CD4-positive, CD25-positive, alpha-beta regulatory T cell (primary cell): ENCODE measurements around the gene OLFM2. TPM values are rescaled to one million over a fixed set of nuclear protein-coding genes. Genes with fewer than 3 reads are reported as not detected.
A peak's percentile ranks its signal among the peaks of the same experiment; 100 is the strongest.

Experiments used
- ATAC-seq, 2 donors: fragments of 150-1000 bp; cut with Tn5 transposase; one replicate each; pipeline ENCODE4 v1.10.0; 2021; ENCODE audit warnings: low read depth in 2 of 2, moderate number of reproducible peaks in 2 of 2, moderate library complexity in 1 of 2
- DNase-seq, 3 donors: peaks; one replicate each; pipeline versions ENCODE4 v3.0.0 to v3.0.0-alpha.2; 2012 to 2022; ENCODE audit warnings: mixed read lengths in 1 of 3
- H3K27ac ChIP-seq: one replicate; pipeline ENCODE4 v1.7.0; 2013; ENCODE audit warnings: mild to moderate bottlenecking, low read length; ENCODE audit not compliant: insufficient read depth, poor library complexity, severe bottlenecking
- H3K27me3 ChIP-seq: one replicate; pipeline ENCODE4 v1.7.0; 2013; ENCODE audit warnings: low read length; ENCODE audit not compliant: control insufficient read depth, insufficient read depth
- H3K36me3 ChIP-seq: one replicate; pipeline ENCODE4 v1.7.0; 2013; ENCODE audit warnings: mild to moderate bottlenecking, low read length, moderate library complexity; ENCODE audit not compliant: control insufficient read depth, insufficient read depth
- H3K4me1 ChIP-seq: 2 replicates; pipeline ENCODE4 v1.7.0; 2013; ENCODE audit warnings: mild to moderate bottlenecking, low read length; ENCODE audit not compliant: insufficient read depth, control insufficient read depth, poor library complexity, severe bottlenecking
- H3K4me3 ChIP-seq: one replicate; pipeline ENCODE4 v1.7.0; 2013; ENCODE audit warnings: low read depth, mild to moderate bottlenecking, low read length, moderate library complexity
- H3K9me3 ChIP-seq, 2 experiments: 1 replicate in 1 of 2; 2 replicates in 1 of 2; pipeline ENCODE4 v1.7.0; 2013; ENCODE audit warnings: low read length in 2 of 2, mild to moderate bottlenecking in 1 of 2, moderate library complexity in 1 of 2; ENCODE audit not compliant: control insufficient read depth in 2 of 2
- H3K27ac Mint-ChIP-seq, 3 donors: one replicate each; pipeline ENCODE4 v1.8.0; 2020 to 2022; ENCODE audit warnings: mild to moderate bottlenecking in 3 of 3, mixed read lengths in 3 of 3, moderate library complexity in 2 of 3
- H3K27me3 Mint-ChIP-seq: one replicate; pipeline ENCODE4 v1.8.0; 2022; ENCODE audit warnings: mild to moderate bottlenecking, mixed read lengths
- H3K36me3 Mint-ChIP-seq: one replicate; pipeline ENCODE4 v1.8.0; 2020; ENCODE audit warnings: mixed read lengths
- H3K4me1 Mint-ChIP-seq, 4 donors: one replicate each; pipeline ENCODE4 v1.8.0; 2020 to 2022; ENCODE audit warnings: mixed read lengths in 4 of 4, mild to moderate bottlenecking in 1 of 4
- H3K4me3 Mint-ChIP-seq, 4 donors: one replicate each; pipeline ENCODE4 v1.8.0; 2020 to 2022; ENCODE audit warnings: mild to moderate bottlenecking in 4 of 4, mixed read lengths in 4 of 4, moderate library complexity in 3 of 4
- H3K9me3 Mint-ChIP-seq, 7 donors: one replicate each; pipeline ENCODE4 v1.8.0; 2020 to 2022; ENCODE audit warnings: mixed read lengths in 7 of 7, mild to moderate bottlenecking in 3 of 7, moderate library complexity in 2 of 7
- polyA plus RNA-seq, 4 donors: library from polyadenylated mRNA; unstranded; fragments of 300-500 nt; fragmentation: Illumina TruSeq; gene quantifications; one replicate each; pipeline ENCODE4 v1.2.3, GENCODE V29; 2021
- total RNA-seq: library from RNA; stranded (reverse); gene quantifications from one replicate; pipeline ENCODE4 v1.2.3, GENCODE V29; 2022

Gene OLFM2
- total and polyA plus RNA-seq, 5 donors from 2014 or later, result 7.7 to 22.4 (median 14.4) TPM

- H3K27me3 Mint-ChIP-seq, result no peaks in the 10 kb centered on the region
- peaks cover 4% of the 10 kb centered on the region for H3K36me3 ChIP-seq
- H3K27me3 ChIP-seq, result no peaks in the 10 kb centered on the region
- peak overlapping the region; percentile 95 to 100 (median 98) for H3K27ac Mint-ChIP-seq
- H3K9me3 Mint-ChIP-seq, result peaks cover 0 to 2% (median 0%) of the 10 kb centered on the region in 7 donors
- peak overlapping the region; percentile 94 to 99 (median 98) for H3K4me3 Mint-ChIP-seq
- ATAC-seq (no peak), DNase-seq (no peak)
- H3K27ac ChIP-seq, result peak overlapping the region; percentile 71
- H3K9me3 ChIP-seq, result no peaks in the 10 kb centered on the region
- H3K4me1 ChIP-seq, result peaks cover 72% of the 10 kb centered on the region
- H3K4me1 Mint-ChIP-seq, result peaks cover 13 to 86% (median 57%) of the 10 kb centered on the region in 4 donors
- peaks cover 19% of the 10 kb centered on the region for H3K36me3 Mint-ChIP-seq
- peak overlapping the region; percentile 86 for H3K4me3 ChIP-seq
Measured at GRCh38 chr19:9857076-9857721, 79.1 kb downstream of the OLFM2 start.

- Mint-ChIP-seq H3K36me3 (peaks cover 22% of the 10 kb centered on the region), H3K4me1 (peaks cover 13 to 85% (median 55%) of the 10 kb centered on the region in 4 donors), H3K4me3 (peak overlapping the region; percentile 83 to 99 (median 98)), H3K27ac (peak overlapping the region; percentile 95 to 100 (median 98)), H3K27me3 (no peaks in the 10 kb centered on the region), H3K9me3 (peaks cover 0 to 2% (median 0%) of the 10 kb centered on the region in 7 donors)
- Histone ChIP-seq H3K27me3 (no peaks in the 10 kb centered on the region), H3K27ac (peak overlapping the region; percentile 24), H3K9me3 (no peaks in the 10 kb centered on the region), H3K4me3 (peak overlapping the region; percentile 86), H3K4me1 (peaks cover 66% of the 10 kb centered on the region), H3K36me3 (peaks cover 4% of the 10 kb centered on the region)
- DNase-seq (no peak), ATAC-seq (no peak)
Measured at GRCh38 chr19:9856609-9857008, 79.7 kb downstream of the OLFM2 start.

- no peak overlapping the region for H3K27ac ChIP-seq
- DNase-seq (no peak), ATAC-seq (no peak)
- Mint-ChIP-seq H3K36me3 (peaks cover 22% of the 10 kb centered on the region), H3K27me3 (no peaks in the 10 kb centered on the region), H3K4me3 (peak overlapping the region in 1 of 4 donors; percentile 29), H3K4me1 (peaks cover 13 to 68% (median 47%) of the 10 kb centered on the region in 4 donors), H3K9me3 (peaks cover 0 to 2% (median 0%) of the 10 kb centered on the region in 7 donors), H3K27ac (peak overlapping the region in 2 of 3 donors; percentile 67)
- H3K9me3 ChIP-seq, result no peaks in the 10 kb centered on the region
- peaks cover 49% of the 10 kb centered on the region for H3K4me1 ChIP-seq
- no peak overlapping the region for H3K4me3 ChIP-seq
- H3K27me3 ChIP-seq, result no peaks in the 10 kb centered on the region
- peaks cover 4% of the 10 kb centered on the region for H3K36me3 ChIP-seq
Measured at GRCh38 chr19:9854282-9854846, 82.0 kb downstream of the OLFM2 start.

GRCh38 chr19:9850235-9850959 lies 85.9 kb downstream of the OLFM2 start:
- H3K36me3 ChIP-seq, result peaks cover 29% of the 10 kb centered on the region
- no peaks in the 10 kb centered on the region for H3K9me3 ChIP-seq
- Mint-ChIP-seq H3K36me3 (peaks cover 17% of the 10 kb centered on the region), H3K9me3 (peaks cover 0 to 2% (median 0%) of the 10 kb centered on the region in 7 donors), H3K27ac (no peak overlapping the region), H3K27me3 (no peaks in the 10 kb centered on the region), H3K4me1 (peaks cover 0 to 47% (median 28%) of the 10 kb centered on the region in 4 donors), H3K4me3 (no peak overlapping the region)
- H3K4me3 ChIP-seq, result no peak overlapping the region
- no peak overlapping the region for H3K27ac ChIP-seq
- no peaks in the 10 kb centered on the region for H3K27me3 ChIP-seq
- peaks cover 23% of the 10 kb centered on the region for H3K4me1 ChIP-seq
- ATAC-seq (no peak), DNase-seq (no peak)

GRCh38 chr19:9849791-9850190 lies 86.5 kb downstream of the OLFM2 start:
- DNase-seq, result no peak
- Mint-ChIP-seq H3K27me3 (no peaks in the 10 kb centered on the region), H3K27ac (peak overlapping the region in 1 of 3 donors; percentile 38), H3K4me3 (no peak overlapping the region), H3K4me1 (peaks cover 0 to 48% (median 29%) of the 10 kb centered on the region in 4 donors), H3K9me3 (peaks cover 0 to 2% (median 0%) of the 10 kb centered on the region in 7 donors), H3K36me3 (peaks cover 23% of the 10 kb centered on the region)
- no peak overlapping the region for H3K27ac ChIP-seq
- H3K36me3 ChIP-seq, result peaks cover 32% of the 10 kb centered on the region
- no peaks in the 10 kb centered on the region for H3K27me3 ChIP-seq
- no peak overlapping the region for H3K4me3 ChIP-seq
- H3K4me1 ChIP-seq, result peaks cover 20% of the 10 kb centered on the region
- H3K9me3 ChIP-seq, result no peaks in the 10 kb centered on the region
- ATAC-seq, result no peak

GRCh38 chr19:9848762-9849161 lies 87.6 kb downstream of the OLFM2 start:
- peaks cover 13% of the 10 kb centered on the region for H3K4me1 ChIP-seq
- H3K36me3 ChIP-seq, result peaks cover 40% of the 10 kb centered on the region
- Mint-ChIP-seq H3K9me3 (peaks cover 0 to 2% (median 0%) of the 10 kb centered on the region in 7 donors), H3K27me3 (no peaks in the 10 kb centered on the region), H3K36me3 (peaks cover 25% of the 10 kb centered on the region), H3K4me1 (peaks cover 0 to 40% (median 22%) of the 10 kb centered on the region in 4 donors), H3K27ac (peak overlapping the region in 1 of 3 donors; percentile 15), H3K4me3 (no peak overlapping the region)
- no peak overlapping the region for H3K27ac ChIP-seq
- H3K27me3 ChIP-seq, result no peaks in the 10 kb centered on the region
- no peak overlapping the region for H3K4me3 ChIP-seq
- DNase-seq (no peak), ATAC-seq (no peak)
- no peaks in the 10 kb centered on the region for H3K9me3 ChIP-seq

GRCh38 chr19:9848060-9848459 lies 88.3 kb downstream of the OLFM2 start:
- Mint-ChIP-seq H3K4me3 (no peak overlapping the region), H3K9me3 (peaks cover 0 to 2% (median 0%) of the 10 kb centered on the region in 7 donors), H3K27me3 (no peaks in the 10 kb centered on the region), H3K36me3 (peaks cover 29% of the 10 kb centered on the region), H3K27ac (peak overlapping the region in 1 of 3 donors; percentile 15), H3K4me1 (peaks cover 0 to 42% (median 18%) of the 10 kb centered on the region in 4 donors)
- no peaks in the 10 kb centered on the region for H3K27me3 ChIP-seq
- H3K36me3 ChIP-seq, result peaks cover 46% of the 10 kb centered on the region
- DNase-seq (peak in 1 of 3 donors; percentile 20), ATAC-seq (peak in 1 of 2 donors; percentile 61)
- H3K4me1 ChIP-seq, result peaks cover 10% of the 10 kb centered on the region
- H3K27ac ChIP-seq, result no peak overlapping the region
- no peaks in the 10 kb centered on the region for H3K9me3 ChIP-seq
- no peak overlapping the region for H3K4me3 ChIP-seq
